ENCODE data around the gene TTC22. TPM values are rescaled to one million over a fixed set of nuclear protein-coding genes. Genes with fewer than 3 reads are reported as not detected.

TTC22 gene
- total RNA-seq, 1 experiment from 2014 or later = 1.8 TPM

DNA sequence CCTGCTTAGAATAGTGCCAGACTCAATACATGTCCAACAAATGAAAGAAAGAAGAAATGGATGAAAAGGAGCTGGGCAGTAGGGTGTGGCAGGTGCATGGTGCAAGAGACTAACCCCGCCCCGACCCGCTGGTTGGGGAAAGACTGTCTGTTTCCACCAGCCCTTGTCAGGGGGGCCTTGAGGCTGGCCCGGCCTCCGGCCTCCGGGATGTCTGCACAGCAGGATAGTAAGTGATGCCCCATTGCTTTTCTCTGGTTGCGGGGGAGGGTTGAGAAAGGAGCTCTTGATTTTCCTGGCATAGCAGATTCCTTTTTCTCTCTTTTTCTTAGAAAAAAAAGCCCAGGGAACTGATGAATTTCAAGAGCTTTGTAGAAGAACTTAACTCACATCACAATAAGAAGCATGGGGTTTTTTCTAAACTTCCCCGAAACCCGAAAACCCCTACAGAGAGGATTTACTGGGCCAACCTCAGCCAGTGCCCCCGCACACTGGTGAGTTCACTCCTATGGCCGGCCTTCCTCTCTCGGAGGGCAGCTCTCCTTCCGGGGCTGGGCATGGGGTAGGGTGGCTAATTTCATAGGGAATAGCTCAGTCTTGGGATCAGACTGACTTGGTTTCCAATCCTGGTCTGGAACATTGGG, 12.5 kb upstream of the TTC22 start:
- H3K79me2 ChIP-seq (ENCODE audit: insufficient read depth, low read length) = no peaks in the 10 kb centered on the region
- no peak for TF ChIP-seq EGR1 (IDR thresholded peaks at IDR 0.05; ENCODE audit: low read depth)
- TF ChIP-seq POLR2A (IDR thresholded peaks at IDR 0.05; ENCODE audit: borderline replicate concordance, extremely low read depth, insufficient read depth, insufficient read length) = no peak
- no peak for TF ChIP-seq ZFX (IDR thresholded peaks at IDR 0.05)
- no peak for TF ChIP-seq YY1 (IDR thresholded peaks at IDR 0.05; ENCODE audit: extremely low read depth, insufficient replicate concordance, low read depth, low read length)
- TF ChIP-seq REST (IDR thresholded peaks at IDR 0.05; ENCODE audit: low read depth) = no peak
- TF ChIP-seq TCF7L2 (IDR thresholded peaks at IDR 0.05; ENCODE audit: borderline replicate concordance, extremely low read depth, insufficient read depth, insufficient read length) = no peak
- no peak for TF ChIP-seq JUND (IDR thresholded peaks at IDR 0.05)
- no peak for TF ChIP-seq CBX3 (IDR thresholded peaks at IDR 0.05; ENCODE audit: low read depth)
- no peak for TF ChIP-seq RAD21 (IDR thresholded peaks at IDR 0.05; ENCODE audit: low read depth)
- TF ChIP-seq ZNF274 (IDR thresholded peaks at IDR 0.05; ENCODE audit: low read depth, low read length) = no peak
- no peak for TF ChIP-seq FOSL1 (IDR thresholded peaks at IDR 0.05; ENCODE audit: low read depth)
- TF ChIP-seq ELF1 (IDR thresholded peaks at IDR 0.05; ENCODE audit: borderline replicate concordance, low read depth) = no peak
- no peak for TF ChIP-seq SP1 (IDR thresholded peaks at IDR 0.05; ENCODE audit: low read depth)
- TF ChIP-seq, protein P1, sequence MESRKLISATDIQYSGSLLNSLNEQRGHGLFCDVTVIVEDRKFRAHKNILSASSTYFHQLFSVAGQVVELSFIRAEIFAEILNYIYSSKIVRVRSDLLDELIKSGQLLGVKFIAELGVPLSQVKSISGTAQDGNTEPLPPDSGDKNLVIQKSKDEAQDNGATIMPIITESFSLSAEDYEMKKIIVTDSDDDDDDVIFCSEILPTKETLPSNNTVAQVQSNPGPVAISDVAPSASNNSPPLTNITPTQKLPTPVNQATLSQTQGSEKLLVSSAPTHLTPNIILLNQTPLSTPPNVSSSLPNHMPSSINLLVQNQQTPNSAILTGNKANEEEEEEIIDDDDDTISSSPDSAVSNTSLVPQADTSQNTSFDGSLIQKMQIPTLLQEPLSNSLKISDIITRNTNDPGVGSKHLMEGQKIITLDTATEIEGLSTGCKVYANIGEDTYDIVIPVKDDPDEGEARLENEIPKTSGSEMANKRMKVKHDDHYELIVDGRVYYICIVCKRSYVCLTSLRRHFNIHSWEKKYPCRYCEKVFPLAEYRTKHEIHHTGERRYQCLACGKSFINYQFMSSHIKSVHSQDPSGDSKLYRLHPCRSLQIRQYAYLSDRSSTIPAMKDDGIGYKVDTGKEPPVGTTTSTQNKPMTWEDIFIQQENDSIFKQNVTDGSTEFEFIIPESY (IDR thresholded peaks at IDR 0.05; ENCODE audit: extremely low read depth, insufficient replicate concordance, low read length) = no peak
- ChIA-PET POLR2A (interaction anchor here (0.6 kb wide), 1 partner anchor 42 kb away, joined by 3 read pairs; no protein-coding TSS in a partner anchor), CTCF (no interaction called here), RAD21 (ENCODE audit: low non-redundant PET in 1 of 2, low total read pairs in 2 of 2, uncharacterized antibody in 2 of 2, unreplicated experiment in 2 of 2) (no interaction called here)
- H3K27ac ChIP-seq (ENCODE audit: low read depth, low read length) = no peak overlapping the region
- ATAC-seq (no peak), DNase-seq (ENCODE audit: low read depth, low spot score) (no peak)
- intact Hi-C loops (cut with micrococcal nuclease) = loop anchor here (5.0 kb wide), 1 partner anchor 691 kb away; no protein-coding TSS in a partner anchor
- BruUV-seq (replicated peaks) = no TSS peak
- H3K9me2 ChIP-seq (ENCODE audit: insufficient read depth) = no peaks in the 10 kb centered on the region
- no peaks in the 10 kb centered on the region for H3K9me3 ChIP-seq (ENCODE audit: control insufficient read depth in 1 of 2, insufficient read depth in 1 of 2, low read depth in 1 of 2, low read length in 2 of 2)
- no peak overlapping the region for H3K4me2 ChIP-seq (ENCODE audit: low read length)
- no peak overlapping the region for H2AFZ ChIP-seq (ENCODE audit: low read depth, low read length, poor library complexity, severe bottlenecking)
- H3K4me1 ChIP-seq (ENCODE audit: control insufficient read depth in 1 of 2, insufficient read depth in 2 of 2, low read length in 2 of 2) = peaks cover 2 to 16% of the 10 kb centered on the region in 2 experiments; a peak in 3 of 4 replicates
- H4K20me1 ChIP-seq (ENCODE audit: insufficient read depth) = no peaks in the 10 kb centered on the region
- no peak overlapping the region for H3K4me3 ChIP-seq (replicated peaks in 1 of 2; ENCODE audit: low read depth in 1 of 2, low read length in 2 of 2)
- H3K9ac ChIP-seq (ENCODE audit: low read length) = no peak overlapping the region
- no peaks in the 10 kb centered on the region for H3K36me3 ChIP-seq (ENCODE audit: control insufficient read depth in 1 of 2, insufficient read depth in 2 of 2, low read length in 2 of 2)
- no peaks in the 10 kb centered on the region for H3K27me3 ChIP-seq (ENCODE audit: insufficient read depth, low read length)
